ENCODE results near the gene TRA2B. TPM values are rescaled to one million over a fixed set of nuclear protein-coding genes. Genes with fewer than 3 reads are reported as not detected.

The TRA2B gene
- total and polyA plus RNA-seq, 2 donors (not counting 3 experiments of a cell fraction or from before 2014, with no cell fraction given) = 173 to 199 TPM

DNA sequence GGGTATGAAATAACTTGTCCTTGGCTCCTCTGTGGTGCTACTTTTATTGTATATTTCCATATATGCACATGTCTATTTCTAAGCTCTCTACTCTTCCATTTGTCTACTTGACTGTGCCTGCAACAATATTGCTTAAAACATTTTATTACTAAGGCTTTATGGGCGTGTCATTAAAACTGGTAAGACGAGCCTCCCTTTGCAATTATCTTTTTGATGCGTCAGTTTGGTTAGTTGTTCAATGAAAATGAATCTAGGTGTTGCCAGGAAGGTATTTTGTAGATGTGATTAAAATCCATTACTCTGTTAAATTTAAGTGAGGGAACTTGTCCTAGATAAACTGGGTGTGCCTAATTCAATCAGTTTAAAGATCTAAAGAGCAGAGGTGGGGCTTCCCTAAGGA is 12.9 kb upstream of the TRA2B start:
- dilution Hi-C loops (cut with MboI; ENCODE audit: extremely low pct_ligation_motif_present, low sequenced_read_pairs) = no loop called here
- POLR2A ChIA-PET = no interaction called here

More for the DNA sequence above, 12.9 kb upstream of the TRA2B start:
- no peaks in the 10 kb centered on the region for H3K9me3 ChIP-seq (replicated peaks; ENCODE audit: control insufficient read depth, insufficient read depth, low read length)
- TF ChIP-seq, protein P1, sequence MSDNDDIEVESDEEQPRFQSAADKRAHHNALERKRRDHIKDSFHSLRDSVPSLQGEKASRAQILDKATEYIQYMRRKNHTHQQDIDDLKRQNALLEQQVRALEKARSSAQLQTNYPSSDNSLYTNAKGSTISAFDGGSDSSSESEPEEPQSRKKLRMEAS (IDR thresholded peaks at IDR 0.05; ENCODE audit: insufficient read depth, insufficient read length) = no peak
- TF ChIP-seq MYC (IDR thresholded peaks at IDR 0.05; ENCODE audit: low read depth, low read length) = no peak
- no peak for TF ChIP-seq GATA2 (IDR thresholded peaks at IDR 0.05; ENCODE audit: insufficient read depth, insufficient read length, low read depth, low read length)
- TF ChIP-seq FOS (IDR thresholded peaks at IDR 0.05; ENCODE audit: borderline replicate concordance, insufficient read depth, low read length) = no peak
- TF ChIP-seq JUN (IDR thresholded peaks at IDR 0.05; ENCODE audit: borderline replicate concordance, insufficient read depth, insufficient read length, low read depth) = no peak
- TF ChIP-seq, protein P2, sequence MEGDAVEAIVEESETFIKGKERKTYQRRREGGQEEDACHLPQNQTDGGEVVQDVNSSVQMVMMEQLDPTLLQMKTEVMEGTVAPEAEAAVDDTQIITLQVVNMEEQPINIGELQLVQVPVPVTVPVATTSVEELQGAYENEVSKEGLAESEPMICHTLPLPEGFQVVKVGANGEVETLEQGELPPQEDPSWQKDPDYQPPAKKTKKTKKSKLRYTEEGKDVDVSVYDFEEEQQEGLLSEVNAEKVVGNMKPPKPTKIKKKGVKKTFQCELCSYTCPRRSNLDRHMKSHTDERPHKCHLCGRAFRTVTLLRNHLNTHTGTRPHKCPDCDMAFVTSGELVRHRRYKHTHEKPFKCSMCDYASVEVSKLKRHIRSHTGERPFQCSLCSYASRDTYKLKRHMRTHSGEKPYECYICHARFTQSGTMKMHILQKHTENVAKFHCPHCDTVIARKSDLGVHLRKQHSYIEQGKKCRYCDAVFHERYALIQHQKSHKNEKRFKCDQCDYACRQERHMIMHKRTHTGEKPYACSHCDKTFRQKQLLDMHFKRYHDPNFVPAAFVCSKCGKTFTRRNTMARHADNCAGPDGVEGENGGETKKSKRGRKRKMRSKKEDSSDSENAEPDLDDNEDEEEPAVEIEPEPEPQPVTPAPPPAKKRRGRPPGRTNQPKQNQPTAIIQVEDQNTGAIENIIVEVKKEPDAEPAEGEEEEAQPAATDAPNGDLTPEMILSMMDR (IDR thresholded peaks at IDR 0.05; ENCODE audit: extremely low read depth in 1 of 2, insufficient read depth in 1 of 2, low read depth in 1 of 2, low read length in 2 of 2) = no peak
- TF ChIP-seq POLR2A (IDR thresholded peaks at IDR 0.05; ENCODE audit: low read depth, low read length) = no peak
- DNase-seq (ENCODE audit: low read depth, low spot score) = no peak
- H3K4me3 ChIP-seq (replicated peaks in 1 of 3; ENCODE audit: insufficient read depth in 1 of 3, low read depth in 1 of 3, low read length in 3 of 3) = no peak overlapping the region
- peaks cover 5 to 23% of the 10 kb centered on the region in 2 experiments for H3K27me3 ChIP-seq (ENCODE audit: control insufficient read depth in 2 of 2, insufficient read depth in 2 of 2, low read length in 2 of 2)
- intact Hi-C loops (cut with micrococcal nuclease) = no loop called here
- H3K36me3 ChIP-seq (ENCODE audit: control insufficient read depth in 2 of 2, extremely low read depth in 1 of 2, insufficient read depth in 2 of 2, low read length in 2 of 2) = no peaks in the 10 kb centered on the region
- H3K27ac ChIP-seq (ENCODE audit: insufficient read depth, low read depth, low read length) = no peak overlapping the region
- CTCF ChIA-PET = no interaction called here
- H4K20me1 ChIP-seq (replicated peaks; ENCODE audit: control insufficient read depth, extremely low read depth, insufficient read depth, low read length) = no peaks in the 10 kb centered on the region
- H3K4me2 ChIP-seq (ENCODE audit: insufficient read depth, low read length) = no peak overlapping the region
- BruUV-seq (replicated peaks) = no TSS peak
- no peaks in the 10 kb centered on the region for H3K9me1 ChIP-seq (replicated peaks; ENCODE audit: control insufficient read depth, extremely low read depth, insufficient read depth, low read length)
- no peaks in the 10 kb centered on the region for H3K4me1 ChIP-seq (ENCODE audit: control insufficient read depth, extremely low read depth, insufficient read depth, low read length)
- H3K79me2 ChIP-seq (ENCODE audit: control insufficient read depth, insufficient read depth, low read length) = no peaks in the 10 kb centered on the region
- no peak overlapping the region for H3K9ac ChIP-seq (replicated peaks; ENCODE audit: extremely low read depth, insufficient read depth, low read length)
- H2AFZ ChIP-seq (ENCODE audit: low read depth, low read length) = no peak overlapping the region
- no peak for FAIRE-seq

Data from endothelial cell of umbilical vein (primary cell).